ENCODE measurements around the gene TRIO.

Gene TRIO

DNA sequence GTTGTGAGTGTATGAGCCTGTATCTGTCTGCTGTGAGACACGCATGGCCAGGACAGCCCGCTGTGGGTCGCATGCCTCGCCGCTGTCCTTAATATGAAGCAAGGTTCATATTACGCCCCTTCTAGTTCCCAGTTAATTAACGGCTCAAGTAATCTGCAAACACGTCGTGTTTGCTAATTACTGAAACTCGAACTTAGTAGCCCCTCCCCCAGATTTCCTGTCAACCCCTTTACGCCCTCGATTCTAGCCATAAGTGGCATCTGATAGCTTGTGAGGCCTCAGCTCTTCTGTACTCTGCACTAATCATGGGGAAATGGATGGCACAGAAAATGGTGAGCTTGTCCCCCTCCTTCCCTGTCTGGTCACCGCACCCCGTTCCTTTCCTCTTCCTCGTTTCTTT lies 321.5 kb downstream of the TRIO start:
- H3K79me2 ChIP-seq (ENCODE audit: insufficient read depth, low read length): no peaks in the 10 kb centered on the region
- no peak overlapping the region for H3K27ac ChIP-seq (ENCODE audit: low read length)
- ATAC-seq (ENCODE audit: insufficient read depth, low read depth): no peak

DNA sequence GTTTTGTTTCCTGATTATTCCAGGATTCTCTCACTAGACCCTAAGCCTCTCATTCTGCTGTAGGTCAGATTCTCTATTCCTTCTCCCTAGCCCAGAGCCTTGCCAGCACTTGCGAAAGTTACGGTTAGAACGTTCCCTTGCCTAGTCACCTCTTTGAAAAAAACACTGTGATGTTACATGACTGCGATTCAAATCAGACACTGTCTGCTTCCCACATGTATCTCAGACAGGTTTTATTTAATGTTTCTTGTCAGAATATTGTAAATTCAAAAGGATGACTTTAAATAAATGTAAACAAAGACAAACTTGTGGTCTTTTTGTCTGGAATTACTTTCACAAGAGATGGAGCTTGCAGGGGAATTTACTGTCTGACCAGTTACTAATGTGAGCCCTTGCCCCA lies 322.0 kb downstream of the TRIO start:
- Histone ChIP-seq H3K27ac (ENCODE audit: low read length) (no peak overlapping the region), H3K27me3 (ENCODE audit: insufficient read depth, low read length, poor library complexity) (no peaks in the 10 kb centered on the region), H4K20me1 (ENCODE audit: insufficient read depth, low read length) (no peaks in the 10 kb centered on the region), H2AFZ (ENCODE audit: low read depth, low read length) (no peak overlapping the region), H3K9me3 (ENCODE audit: insufficient read depth, low read length, severe bottlenecking) (no peaks in the 10 kb centered on the region), H3K79me2 (ENCODE audit: insufficient read depth, low read length) (no peaks in the 10 kb centered on the region), H3K4me1 (ENCODE audit: insufficient read depth, low read length) (no peaks in the 10 kb centered on the region), H3K36me3 (ENCODE audit: insufficient read depth, low read length) (no peaks in the 10 kb centered on the region), H3K4me3 (ENCODE audit: low read depth in 1 of 2, low read length in 2 of 2) (no peak overlapping the region), H3K4me2 (ENCODE audit: insufficient read depth, low read length) (no peak overlapping the region), H3K9ac (ENCODE audit: low read depth, low read length) (no peak overlapping the region)
- ATAC-seq (ENCODE audit: insufficient read depth, low read depth) (no peak), DNase-seq (no peak)
- no peak for TF ChIP-seq EZH2 (IDR thresholded peaks at IDR 0.05; ENCODE audit: borderline replicate concordance, low read depth, low read length, severe bottlenecking)
- TF ChIP-seq, protein P1, sequence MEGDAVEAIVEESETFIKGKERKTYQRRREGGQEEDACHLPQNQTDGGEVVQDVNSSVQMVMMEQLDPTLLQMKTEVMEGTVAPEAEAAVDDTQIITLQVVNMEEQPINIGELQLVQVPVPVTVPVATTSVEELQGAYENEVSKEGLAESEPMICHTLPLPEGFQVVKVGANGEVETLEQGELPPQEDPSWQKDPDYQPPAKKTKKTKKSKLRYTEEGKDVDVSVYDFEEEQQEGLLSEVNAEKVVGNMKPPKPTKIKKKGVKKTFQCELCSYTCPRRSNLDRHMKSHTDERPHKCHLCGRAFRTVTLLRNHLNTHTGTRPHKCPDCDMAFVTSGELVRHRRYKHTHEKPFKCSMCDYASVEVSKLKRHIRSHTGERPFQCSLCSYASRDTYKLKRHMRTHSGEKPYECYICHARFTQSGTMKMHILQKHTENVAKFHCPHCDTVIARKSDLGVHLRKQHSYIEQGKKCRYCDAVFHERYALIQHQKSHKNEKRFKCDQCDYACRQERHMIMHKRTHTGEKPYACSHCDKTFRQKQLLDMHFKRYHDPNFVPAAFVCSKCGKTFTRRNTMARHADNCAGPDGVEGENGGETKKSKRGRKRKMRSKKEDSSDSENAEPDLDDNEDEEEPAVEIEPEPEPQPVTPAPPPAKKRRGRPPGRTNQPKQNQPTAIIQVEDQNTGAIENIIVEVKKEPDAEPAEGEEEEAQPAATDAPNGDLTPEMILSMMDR (IDR thresholded peaks at IDR 0.05; ENCODE audit: borderline replicate concordance, extremely low read depth, low read length, poor library complexity, severe bottlenecking): no peak

More for the DNA sequence above, 321.5 kb downstream of the TRIO start:
- Histone ChIP-seq H4K20me1 (ENCODE audit: insufficient read depth, low read length) (no peaks in the 10 kb centered on the region), H3K27me3 (ENCODE audit: insufficient read depth, low read length, poor library complexity) (no peaks in the 10 kb centered on the region), H3K4me2 (ENCODE audit: insufficient read depth, low read length) (no peak overlapping the region), H3K4me1 (ENCODE audit: insufficient read depth, low read length) (no peaks in the 10 kb centered on the region), H3K9ac (ENCODE audit: low read depth, low read length) (no peak overlapping the region), H3K36me3 (ENCODE audit: insufficient read depth, low read length) (no peaks in the 10 kb centered on the region), H3K4me3 (ENCODE audit: low read depth in 1 of 2, low read length in 2 of 2) (no peak overlapping the region), H2AFZ (ENCODE audit: low read depth, low read length) (no peak overlapping the region), H3K9me3 (ENCODE audit: insufficient read depth, low read length, severe bottlenecking) (no peaks in the 10 kb centered on the region)
- DNase-seq: no peak
- no peak for TF ChIP-seq EZH2 (IDR thresholded peaks at IDR 0.05; ENCODE audit: borderline replicate concordance, low read depth, low read length, severe bottlenecking)
- TF ChIP-seq, protein P1 (IDR thresholded peaks at IDR 0.05; ENCODE audit: borderline replicate concordance, extremely low read depth, low read length, poor library complexity, severe bottlenecking): no peak

- Histone ChIP-seq H3K4me2 (ENCODE audit: insufficient read depth, low read length) (no peak overlapping the region), H3K27ac (ENCODE audit: low read length) (no peak overlapping the region), H3K4me1 (ENCODE audit: insufficient read depth, low read length) (no peaks in the 10 kb centered on the region), H3K9me3 (ENCODE audit: insufficient read depth, low read length, severe bottlenecking) (no peaks in the 10 kb centered on the region), H4K20me1 (ENCODE audit: insufficient read depth, low read length) (no peaks in the 10 kb centered on the region), H3K9ac (ENCODE audit: low read depth, low read length) (no peak overlapping the region), H3K4me3 (ENCODE audit: low read depth in 1 of 2, low read length in 2 of 2) (no peak overlapping the region), H2AFZ (ENCODE audit: low read depth, low read length) (no peak overlapping the region), H3K36me3 (ENCODE audit: insufficient read depth, low read length) (no peaks in the 10 kb centered on the region), H3K79me2 (ENCODE audit: insufficient read depth, low read length) (no peaks in the 10 kb centered on the region), H3K27me3 (ENCODE audit: insufficient read depth, low read length, poor library complexity) (no peaks in the 10 kb centered on the region)
- no peak for TF ChIP-seq EZH2 (IDR thresholded peaks at IDR 0.05; ENCODE audit: borderline replicate concordance, low read depth, low read length, severe bottlenecking)
- TF ChIP-seq, protein P1 (IDR thresholded peaks at IDR 0.05; ENCODE audit: borderline replicate concordance, extremely low read depth, low read length, poor library complexity, severe bottlenecking): no peak
- no peak for DNase-seq
- ATAC-seq (ENCODE audit: insufficient read depth, low read depth): no peak
Measured at GRCh38 chr5:14465776-14466175, 322.6 kb downstream of the TRIO start.

DNA sequence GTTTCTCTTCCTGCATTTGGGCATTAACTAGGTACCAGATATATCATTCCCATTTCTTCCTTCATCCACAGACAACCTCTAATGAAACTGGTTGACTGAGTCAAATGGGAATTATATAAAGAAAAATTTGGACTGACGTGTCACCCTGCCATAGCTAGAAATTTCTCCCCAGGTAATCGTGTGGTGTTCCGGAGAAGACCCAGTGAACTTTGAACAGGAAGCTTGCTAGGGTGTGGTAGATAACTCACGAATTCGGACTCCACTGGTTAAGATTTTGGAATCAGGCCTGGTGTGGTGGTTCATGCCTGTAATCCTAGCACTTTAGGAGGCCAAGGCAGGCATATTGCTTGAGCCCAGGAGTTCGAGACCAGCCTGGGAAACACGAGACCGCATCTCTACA lies 324.1 kb downstream of the TRIO start:
- Histone ChIP-seq H4K20me1 (ENCODE audit: insufficient read depth, low read length) (no peaks in the 10 kb centered on the region), H3K27ac (ENCODE audit: low read length) (no peak overlapping the region), H3K36me3 (ENCODE audit: insufficient read depth, low read length) (no peaks in the 10 kb centered on the region), H3K79me2 (ENCODE audit: insufficient read depth, low read length) (no peaks in the 10 kb centered on the region), H3K27me3 (ENCODE audit: insufficient read depth, low read length, poor library complexity) (no peaks in the 10 kb centered on the region), H3K4me2 (ENCODE audit: insufficient read depth, low read length) (no peak overlapping the region), H2AFZ (ENCODE audit: low read depth, low read length) (no peak overlapping the region), H3K9me3 (ENCODE audit: insufficient read depth, low read length, severe bottlenecking) (no peaks in the 10 kb centered on the region), H3K4me1 (ENCODE audit: insufficient read depth, low read length) (no peaks in the 10 kb centered on the region), H3K4me3 (ENCODE audit: low read depth in 1 of 2, low read length in 2 of 2) (no peak overlapping the region), H3K9ac (ENCODE audit: low read depth, low read length) (no peak overlapping the region)
- ATAC-seq (ENCODE audit: insufficient read depth, low read depth) (no peak), DNase-seq (no peak)
- TF ChIP-seq, protein P1 (IDR thresholded peaks at IDR 0.05; ENCODE audit: borderline replicate concordance, extremely low read depth, low read length, poor library complexity, severe bottlenecking): no peak
- no peak for TF ChIP-seq EZH2 (IDR thresholded peaks at IDR 0.05; ENCODE audit: borderline replicate concordance, low read depth, low read length, severe bottlenecking)
